GM23338 (cell line): ENCODE data around the gene CELSR1. TPM values are rescaled to one million over a fixed set of nuclear protein-coding genes. Genes with fewer than 3 reads are reported as not detected.

Experiments
- ATAC-seq: fragments of 200-7000 bp; cut with Tn5 transposase; 3 replicates; pipeline ENCODE4 v1.9.1; 2020
- DNase-seq: peaks from one replicate; pipeline ENCODE4 v3.0.0-alpha.2; 2015; ENCODE audit warnings: low spot score
- H2AFZ ChIP-seq: fragments of 200-600 bp; sonication (generic); 2 replicates; pipeline ENCODE4 v1.8.0; 2016; ENCODE audit warnings: antibody characterized with exemption, mild to moderate bottlenecking, moderate library complexity
- H3F3A ChIP-seq: fragments of 200-600 bp; sonication (generic); replicated peaks from 2 replicates; pipeline ENCODE4 v1.8.0; 2017; ENCODE audit warnings: antibody characterized with exemption, mixed run types, low read depth
- H3K27ac ChIP-seq: fragments of 200-600 bp; sonication (generic); 2 replicates; pipeline ENCODE4 v1.6.1; 2016; ENCODE audit warnings: low read depth
- H3K27me3 ChIP-seq: fragments of 200-600 bp; sonication (generic); 2 replicates; pipeline ENCODE4 v1.8.0; 2016; ENCODE audit warnings: mild to moderate bottlenecking, mixed run types, moderate library complexity; ENCODE audit not compliant: insufficient read depth
- H3K36me3 ChIP-seq: fragments of 200-600 bp; sonication (generic); 2 replicates; pipeline ENCODE4 v1.8.0; 2016; ENCODE audit warnings: mild to moderate bottlenecking; ENCODE audit not compliant: insufficient read depth
- H3K4me1 ChIP-seq: fragments of 200-600 bp; sonication (generic); 2 replicates; pipeline ENCODE4 v1.8.0; 2016; ENCODE audit warnings: mild to moderate bottlenecking, moderate library complexity; ENCODE audit not compliant: insufficient read depth
- H3K4me2 ChIP-seq: fragments of 200-600 bp; sonication (generic); 2 replicates; pipeline ENCODE4 v1.7.1; 2017; ENCODE audit warnings: mixed run types
- H3K4me3 ChIP-seq: fragments of 200-600 bp; sonication (generic); 2 replicates; pipeline ENCODE4 v1.6.1; 2016; ENCODE audit warnings: mixed run types
- H3K79me2 ChIP-seq: fragments of 200-600 bp; sonication (generic); replicated peaks from 2 replicates; pipeline ENCODE4 v1.8.0; 2017; ENCODE audit warnings: mild to moderate bottlenecking; ENCODE audit not compliant: insufficient read depth
- H3K9me2 ChIP-seq: fragments of 200-600 bp; sonication (generic); 2 replicates; pipeline ENCODE4 v1.8.0; 2017; ENCODE audit not compliant: insufficient read depth
- H4K20me1 ChIP-seq: fragments of 200-600 bp; sonication (generic); replicated peaks from 2 replicates; pipeline ENCODE4 v1.8.0; 2017; ENCODE audit warnings: mild to moderate bottlenecking; ENCODE audit not compliant: insufficient read depth
- H3K27ac Mint-ChIP-seq: 2 replicates; pipeline ENCODE4 v1.8.0; 2020; ENCODE audit warnings: inconsistent platforms, mild to moderate bottlenecking, moderate library complexity, mixed read lengths
- H3K27me3 Mint-ChIP-seq: 3 replicates; pipeline ENCODE4 v1.8.0; 2022; ENCODE audit warnings: low read depth, mild to moderate bottlenecking, moderate library complexity, mixed read lengths, inconsistent platforms; ENCODE audit not compliant: insufficient read depth, poor library complexity
- H3K36me3 Mint-ChIP-seq: 3 replicates; pipeline ENCODE4 v1.8.0; 2021; ENCODE audit warnings: low read depth, mild to moderate bottlenecking, inconsistent platforms, moderate library complexity, mixed read lengths
- H3K4me1 Mint-ChIP-seq: 3 replicates; pipeline ENCODE4 v1.8.0; 2020; ENCODE audit warnings: mild to moderate bottlenecking, inconsistent platforms, mixed read lengths
- H3K4me3 Mint-ChIP-seq: 3 replicates; pipeline ENCODE4 v1.8.0; 2021; ENCODE audit warnings: moderate library complexity, mild to moderate bottlenecking, inconsistent platforms, mixed read lengths
- H3K9me3 Mint-ChIP-seq: 3 replicates; pipeline ENCODE4 v1.8.0; 2020; ENCODE audit warnings: moderate library complexity, mild to moderate bottlenecking, inconsistent platforms, mixed read lengths
- ETS1 ChIP-seq: IDR thresholded peaks from 2 replicates; pipeline ENCODE4 v1.6.1; 2016; ENCODE audit warnings: antibody characterized with exemption
- NANOG ChIP-seq: IDR thresholded peaks from 2 replicates; pipeline ENCODE4 v1.6.1; 2016; ENCODE audit warnings: antibody characterized with exemption, borderline replicate concordance
- POLR2AphosphoS5 ChIP-seq: IDR thresholded peaks from 2 replicates; pipeline ENCODE4 v1.6.1; 2016; ENCODE audit warnings: antibody characterized with exemption, low read depth
- REST ChIP-seq: IDR thresholded peaks from one replicate; pipeline ENCODE4 v1.6.1; 2018; ENCODE audit warnings: antibody characterized with exemption; ENCODE audit not compliant: unreplicated experiment
- ZNF114 ChIP-seq: fragments of 250-450 bp; sonication (Bioruptor Pico); IDR thresholded peaks from 2 replicates; pipeline ENCODE4 v1.5.0; 2020; ENCODE audit warnings: mild to moderate bottlenecking, moderate library complexity
- polyA plus RNA-seq: library from polyadenylated mRNA; unstranded; fragments of >200 nt; fragmentation: Nextera tagmentation; extraction: Ambion mirVana; gene quantifications from 2 replicates; pipeline ENCODE4 v1.2.1, GENCODE V29; 2016
- total RNA-seq: library from RNA; depleted of rRNA; stranded (reverse); fragments of >200 nt; shearing (Covaris generic); gene quantifications from 2 replicates; pipeline ENCODE4 v1.2.3, GENCODE V29; 2014
- TF ChIP-seq, protein P1 (sequence below): fragments of 250-450 bp; sonication (Bioruptor Pico); IDR thresholded peaks from 2 replicates; pipeline ENCODE4 v1.5.0; 2020; ENCODE audit warnings: mild to moderate bottlenecking, moderate library complexity

CELSR1 gene
- total and polyA plus RNA-seq, 2 experiments from 2014 or later = 4.8 to 20.4 TPM

DNA sequence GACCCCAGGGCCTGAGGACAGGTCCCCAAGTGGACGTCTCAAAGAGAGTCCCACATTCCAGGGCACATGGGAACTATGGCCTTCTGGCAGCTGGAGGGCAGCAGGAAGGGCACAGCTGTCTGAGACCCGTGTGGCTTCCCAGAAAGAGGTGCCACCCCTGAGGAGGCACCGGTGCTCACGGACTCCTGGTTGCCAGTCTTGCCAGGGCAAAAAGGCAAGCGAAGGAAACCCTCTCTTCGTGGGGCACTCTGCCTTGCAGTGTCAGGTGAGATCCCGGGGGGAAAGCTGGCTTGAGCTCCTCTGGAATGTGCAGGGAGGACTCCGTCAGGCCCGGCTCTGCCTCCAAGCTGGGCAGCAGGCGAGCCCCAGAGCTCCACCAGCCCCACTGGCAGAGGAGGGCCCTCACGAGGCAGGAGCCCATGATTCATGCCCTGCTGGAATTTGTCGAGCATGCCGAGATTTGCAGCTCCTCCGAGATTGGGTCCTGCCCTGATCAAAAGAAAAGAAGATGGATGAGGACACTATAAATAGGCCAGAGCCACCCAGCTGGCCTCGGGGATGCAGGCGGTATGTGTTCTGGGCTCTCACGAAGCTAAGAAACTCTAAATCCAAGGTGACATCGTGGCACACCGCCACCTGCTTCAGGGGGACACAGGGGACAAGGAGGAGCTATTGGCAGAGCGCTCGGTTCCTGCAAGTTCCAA lies 9.9 kb upstream of the CELSR1 start:
- Histone ChIP-seq H3K4me3 (no peak overlapping the region), H3K27ac (no peak overlapping the region), H4K20me1 (no peaks in the 10 kb centered on the region)

More for the DNA sequence above, 9.9 kb upstream of the CELSR1 start:
- H3K4me1 Mint-ChIP-seq = 0 out of 3 replicates have a peak, but pooled peaks cover 2% of the 10 kb centered on the region
- Histone ChIP-seq H3K36me3 (no peaks in the 10 kb centered on the region), H3F3A (no peaks in the 10 kb centered on the region), H3K9me2 (no peaks in the 10 kb centered on the region), H3K4me2 (no peak overlapping the region), H3K4me1 (no peaks in the 10 kb centered on the region), H3K27me3 (no peaks in the 10 kb centered on the region), H3K79me2 (no peaks in the 10 kb centered on the region), H2AFZ (no peak overlapping the region)
- TF ChIP-seq, protein P1, sequence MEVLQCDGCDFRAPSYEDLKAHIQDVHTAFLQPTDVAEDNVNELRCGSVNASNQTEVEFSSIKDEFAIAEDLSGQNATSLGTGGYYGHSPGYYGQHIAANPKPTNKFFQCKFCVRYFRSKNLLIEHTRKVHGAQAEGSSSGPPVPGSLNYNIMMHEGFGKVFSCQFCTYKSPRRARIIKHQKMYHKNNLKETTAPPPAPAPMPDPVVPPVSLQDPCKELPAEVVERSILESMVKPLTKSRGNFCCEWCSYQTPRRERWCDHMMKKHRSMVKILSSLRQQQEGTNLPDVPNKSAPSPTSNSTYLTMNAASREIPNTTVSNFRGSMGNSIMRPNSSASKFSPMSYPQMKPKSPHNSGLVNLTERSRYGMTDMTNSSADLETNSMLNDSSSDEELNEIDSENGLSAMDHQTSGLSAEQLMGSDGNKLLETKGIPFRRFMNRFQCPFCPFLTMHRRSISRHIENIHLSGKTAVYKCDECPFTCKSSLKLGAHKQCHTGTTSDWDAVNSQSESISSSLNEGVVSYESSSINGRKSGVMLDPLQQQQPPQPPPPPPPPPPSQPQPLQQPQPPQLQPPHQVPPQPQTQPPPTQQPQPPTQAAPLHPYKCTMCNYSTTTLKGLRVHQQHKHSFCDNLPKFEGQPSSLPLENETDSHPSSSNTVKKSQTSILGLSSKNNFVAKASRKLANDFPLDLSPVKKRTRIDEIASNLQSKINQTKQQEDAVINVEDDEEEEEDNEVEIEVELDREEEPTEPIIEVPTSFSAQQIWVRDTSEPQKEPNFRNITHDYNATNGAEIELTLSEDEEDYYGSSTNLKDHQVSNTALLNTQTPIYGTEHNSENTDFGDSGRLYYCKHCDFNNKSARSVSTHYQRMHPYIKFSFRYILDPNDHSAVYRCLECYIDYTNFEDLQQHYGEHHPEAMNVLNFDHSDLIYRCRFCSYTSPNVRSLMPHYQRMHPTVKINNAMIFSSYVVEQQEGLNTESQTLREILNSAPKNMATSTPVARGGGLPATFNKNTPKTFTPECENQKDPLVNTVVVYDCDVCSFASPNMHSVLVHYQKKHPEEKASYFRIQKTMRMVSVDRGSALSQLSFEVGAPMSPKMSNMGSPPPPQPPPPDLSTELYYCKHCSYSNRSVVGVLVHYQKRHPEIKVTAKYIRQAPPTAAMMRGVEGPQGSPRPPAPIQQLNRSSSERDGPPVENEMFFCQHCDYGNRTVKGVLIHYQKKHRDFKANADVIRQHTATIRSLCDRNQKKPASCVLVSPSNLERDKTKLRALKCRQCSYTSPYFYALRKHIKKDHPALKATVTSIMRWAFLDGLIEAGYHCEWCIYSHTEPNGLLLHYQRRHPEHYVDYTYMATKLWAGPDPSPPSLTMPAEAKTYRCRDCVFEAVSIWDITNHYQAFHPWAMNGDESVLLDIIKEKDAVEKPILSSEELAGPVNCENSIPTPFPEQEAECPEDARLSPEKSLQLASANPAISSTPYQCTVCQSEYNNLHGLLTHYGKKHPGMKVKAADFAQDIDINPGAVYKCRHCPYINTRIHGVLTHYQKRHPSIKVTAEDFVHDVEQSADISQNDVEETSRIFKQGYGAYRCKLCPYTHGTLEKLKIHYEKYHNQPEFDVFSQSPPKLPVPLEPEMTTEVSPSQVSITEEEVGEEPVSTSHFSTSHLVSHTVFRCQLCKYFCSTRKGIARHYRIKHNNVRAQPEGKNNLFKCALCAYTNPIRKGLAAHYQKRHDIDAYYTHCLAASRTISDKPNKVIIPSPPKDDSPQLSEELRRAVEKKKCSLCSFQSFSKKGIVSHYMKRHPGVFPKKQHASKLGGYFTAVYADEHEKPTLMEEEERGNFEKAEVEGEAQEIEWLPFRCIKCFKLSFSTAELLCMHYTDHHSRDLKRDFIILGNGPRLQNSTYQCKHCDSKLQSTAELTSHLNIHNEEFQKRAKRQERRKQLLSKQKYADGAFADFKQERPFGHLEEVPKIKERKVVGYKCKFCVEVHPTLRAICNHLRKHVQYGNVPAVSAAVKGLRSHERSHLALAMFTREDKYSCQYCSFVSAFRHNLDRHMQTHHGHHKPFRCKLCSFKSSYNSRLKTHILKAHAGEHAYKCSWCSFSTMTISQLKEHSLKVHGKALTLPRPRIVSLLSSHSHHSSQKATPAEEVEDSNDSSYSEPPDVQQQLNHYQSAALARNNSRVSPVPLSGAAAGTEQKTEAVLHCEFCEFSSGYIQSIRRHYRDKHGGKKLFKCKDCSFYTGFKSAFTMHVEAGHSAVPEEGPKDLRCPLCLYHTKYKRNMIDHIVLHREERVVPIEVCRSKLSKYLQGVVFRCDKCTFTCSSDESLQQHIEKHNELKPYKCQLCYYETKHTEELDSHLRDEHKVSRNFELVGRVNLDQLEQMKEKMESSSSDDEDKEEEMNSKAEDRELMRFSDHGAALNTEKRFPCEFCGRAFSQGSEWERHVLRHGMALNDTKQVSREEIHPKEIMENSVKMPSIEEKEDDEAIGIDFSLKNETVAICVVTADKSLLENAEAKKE (CRISPR knock-in tag) = no peak
- no peak for TF ChIP-seq NANOG
- TF ChIP-seq ZNF114 = no peak
- no peak for TF ChIP-seq ETS1
- TF ChIP-seq POLR2AphosphoS5 = no peak
- TF ChIP-seq REST = no peak
- H3K9me3 Mint-ChIP-seq = no peaks in the 10 kb centered on the region
- no peaks in the 10 kb centered on the region for H3K36me3 Mint-ChIP-seq
- no peak overlapping the region for H3K4me3 Mint-ChIP-seq
- H3K27me3 Mint-ChIP-seq = peaks cover 20% of the 10 kb centered on the region
- no peak overlapping the region for H3K27ac Mint-ChIP-seq
- ATAC-seq = peak; percentile 17
- no peak for DNase-seq
